H9 (cell line): ENCODE data around the gene MBNL1. TPM values are rescaled to one million over a fixed set of nuclear protein-coding genes. Genes with fewer than 3 reads are reported as not detected.

Source experiments
- DNase-seq: peaks from one replicate; pipeline ENCODE4 v3.0.0-alpha.2; 2017
- H2AFZ ChIP-seq: one replicate; pipeline ENCODE4 v1.6.1; 2013; ENCODE audit warnings: mild to moderate bottlenecking, low read length, control low read depth, moderate library complexity
- H2AK5ac ChIP-seq: 2 replicates; pipeline ENCODE4 v1.6.1; 2013; ENCODE audit warnings: low read length, control low read depth, mixed read lengths; ENCODE audit not compliant: insufficient read length
- H2BK120ac ChIP-seq: one replicate; pipeline ENCODE4 v1.6.1; 2013; ENCODE audit warnings: low read depth, mild to moderate bottlenecking, low read length, control low read depth, inconsistent platforms; ENCODE audit not compliant: poor library complexity, severe bottlenecking
- H2BK12ac ChIP-seq: 2 replicates; pipeline ENCODE4 v1.6.1; 2013; ENCODE audit warnings: low read length, control low read depth, mixed read lengths, low read depth; ENCODE audit not compliant: insufficient read length
- H2BK15ac ChIP-seq: 2 replicates; pipeline ENCODE4 v1.6.1; 2013; ENCODE audit warnings: low read depth, low read length, control low read depth
- H2BK20ac ChIP-seq: one replicate; pipeline ENCODE4 v1.6.1; 2013; ENCODE audit warnings: low read depth, mild to moderate bottlenecking, low read length, control low read depth, inconsistent platforms; ENCODE audit not compliant: poor library complexity, severe bottlenecking
- H2BK5ac ChIP-seq: 2 replicates; pipeline ENCODE4 v1.6.1; 2013; ENCODE audit warnings: low read length, control low read depth, mixed read lengths; ENCODE audit not compliant: insufficient read length
- H3K14ac ChIP-seq: 2 replicates; pipeline ENCODE4 v1.6.1; 2013; ENCODE audit warnings: low read length, control low read depth; ENCODE audit not compliant: insufficient read depth
- H3K18ac ChIP-seq: 2 replicates; pipeline ENCODE4 v1.6.1; 2013; ENCODE audit warnings: low read depth, mild to moderate bottlenecking, mixed read lengths, low read length, control low read depth; ENCODE audit not compliant: insufficient read length
- H3K23ac ChIP-seq: 2 replicates; pipeline ENCODE4 v1.6.1; 2013; ENCODE audit warnings: low read length, control low read depth, mixed read lengths, low read depth; ENCODE audit not compliant: insufficient read length
- H3K23me2 ChIP-seq: 2 replicates; pipeline ENCODE4 v1.6.1; 2013; ENCODE audit warnings: low read depth, mild to moderate bottlenecking, mixed read lengths, low read length, control low read depth; ENCODE audit not compliant: insufficient read length, poor library complexity, severe bottlenecking
- H3K27ac ChIP-seq: 2 replicates; pipeline ENCODE4 v1.5.1; 2013; ENCODE audit warnings: low read length, control low read depth, mixed read lengths, low read depth; ENCODE audit not compliant: insufficient read length
- H3K27me3 ChIP-seq: 2 replicates; pipeline ENCODE4 v1.6.1; 2013; ENCODE audit warnings: low read length, control low read depth, inconsistent platforms; ENCODE audit not compliant: insufficient read depth
- H3K4ac ChIP-seq: 2 replicates; pipeline ENCODE4 v1.6.1; 2013; ENCODE audit warnings: low read depth, mild to moderate bottlenecking, control low read depth, inconsistent platforms, low read length, moderate library complexity
- H3K4me1 ChIP-seq: 2 replicates; pipeline ENCODE4 v1.6.1; 2013; ENCODE audit warnings: low read length, control low read depth, inconsistent platforms; ENCODE audit not compliant: insufficient read depth
- H3K4me2 ChIP-seq: 2 replicates; pipeline ENCODE4 v1.6.1; 2013; ENCODE audit warnings: low read length, control low read depth, mixed read lengths; ENCODE audit not compliant: insufficient read length, insufficient read depth
- H3K56ac ChIP-seq: 2 replicates; pipeline ENCODE4 v1.6.1; 2013; ENCODE audit warnings: low read depth, mild to moderate bottlenecking, mixed read lengths, low read length, control low read depth; ENCODE audit not compliant: insufficient read length
- H3K79me1 ChIP-seq: 2 replicates; pipeline ENCODE4 v1.6.1; 2013; ENCODE audit warnings: low read depth, mild to moderate bottlenecking, moderate library complexity, low read length, control low read depth, inconsistent platforms; ENCODE audit not compliant: insufficient read depth, poor library complexity, severe bottlenecking
- H3K79me2 ChIP-seq: 2 replicates; pipeline ENCODE4 v1.6.1; 2013; ENCODE audit warnings: low read length, control low read depth, inconsistent platforms; ENCODE audit not compliant: insufficient read depth
- H3K9ac ChIP-seq: 2 replicates; pipeline ENCODE4 v1.6.1; 2013; ENCODE audit warnings: low read length, control low read depth, mixed read lengths; ENCODE audit not compliant: insufficient read length; ENCODE audit errors: extremely low read depth
- H3K9me3 ChIP-seq: one replicate; pipeline ENCODE4 v1.6.1; 2013; ENCODE audit warnings: low read depth, low read length, inconsistent platforms; ENCODE audit not compliant: control insufficient read depth
- H3T11ph ChIP-seq: one replicate; pipeline ENCODE4 v1.6.1; 2013; ENCODE audit warnings: mild to moderate bottlenecking, low read length, control low read depth, inconsistent platforms
- H4K20me1 ChIP-seq: one replicate; pipeline ENCODE4 v1.6.1; 2013; ENCODE audit not compliant: control insufficient read depth, insufficient read length, insufficient read depth
- H4K5ac ChIP-seq: 2 replicates; pipeline ENCODE4 v1.6.1; 2013; ENCODE audit warnings: low read depth, mild to moderate bottlenecking, mixed read lengths, low read length, control low read depth; ENCODE audit not compliant: insufficient read length
- H4K8ac ChIP-seq: replicated peaks from 2 replicates; pipeline ENCODE4 v1.6.1; 2013; ENCODE audit warnings: low read length, control low read depth, mixed read lengths, low read depth; ENCODE audit not compliant: insufficient read length
- H4K91ac ChIP-seq: 2 replicates; pipeline ENCODE4 v1.6.1; 2013; ENCODE audit warnings: low read depth, mild to moderate bottlenecking, moderate library complexity, mixed read lengths, low read length, control low read depth; ENCODE audit not compliant: insufficient read length
- H3K27ac Mint-ChIP-seq, 3 experiments: 2 replicates in 2 of 3; 3 replicates in 1 of 3; pipeline ENCODE4 v1.8.0; 2020 to 2021; ENCODE audit warnings: mixed read lengths in 3 of 3, mild to moderate bottlenecking in 1 of 3, moderate library complexity in 1 of 3
- H3K27me3 Mint-ChIP-seq: 2 replicates; pipeline ENCODE4 v1.8.0; 2021; ENCODE audit warnings: low read depth, mild to moderate bottlenecking, moderate library complexity, mixed read lengths
- H3K36me3 Mint-ChIP-seq, 3 experiments: 2 replicates in 2 of 3; 3 replicates in 1 of 3; pipeline ENCODE4 v1.8.0; 2020 to 2021; ENCODE audit warnings: low read depth in 3 of 3, mixed read lengths in 3 of 3; ENCODE audit not compliant: insufficient read depth in 1 of 3
- H3K4me1 Mint-ChIP-seq, 2 experiments: 2 replicates each; pipeline ENCODE4 v1.8.0; 2020; ENCODE audit warnings: mixed read lengths in 2 of 2
- H3K4me3 Mint-ChIP-seq, 2 experiments: 2 replicates in 1 of 2; 3 replicates in 1 of 2; pipeline ENCODE4 v1.8.0; 2020 to 2021; ENCODE audit warnings: mild to moderate bottlenecking in 2 of 2, mixed read lengths in 2 of 2, moderate library complexity in 1 of 2
- H3K9me3 Mint-ChIP-seq, 2 experiments: 2 replicates in 1 of 2; 3 replicates in 1 of 2; pipeline ENCODE4 v1.8.0; 2020; ENCODE audit warnings: mild to moderate bottlenecking in 2 of 2, mixed read lengths in 2 of 2, moderate library complexity in 1 of 2
- CTCF ChIP-seq: fragments of 200-600 bp; sonication (generic); conservative IDR thresholded peaks from 3 replicates; pipeline ENCODE4 v1.8.0; 2021; ENCODE audit warnings: antibody characterized with exemption, mild to moderate bottlenecking
- WGBS: extraction: QIAGEN DNeasy Blood & Tissue Kit; methylation state at CpG from one replicate; pipeline ENCODE4 v1.1.7; 2013; ENCODE audit warnings: missing lambda C conversion rate, low lambda C conversion rate, mixed read lengths; ENCODE audit not compliant: insufficient read length; ENCODE audit errors: extremely low coverage; 5-methylcytosine and 5-hydroxymethylcytosine counted together
- total RNA-seq: library from RNA; stranded (reverse); gene quantifications from 2 replicates; pipeline ENCODE4 v1.2.1, GENCODE V29; 2021

MBNL1 gene
- total RNA-seq, 1 experiment from 2014 or later, result 14.9 TPM

GRCh38 chr3:152445212-152445611, 176.5 kb downstream of the MBNL1 start:
- Histone ChIP-seq H2BK15ac (no peak overlapping the region), H3K4me1 (no peaks in the 10 kb centered on the region), H3K9ac (no peak overlapping the region), H2BK120ac (no peak overlapping the region), H4K8ac (no peak overlapping the region), H3K23ac (no peak overlapping the region), H3K4me2 (no peak overlapping the region), H2AK5ac (no peak overlapping the region), H3K56ac (no peak overlapping the region), H3K79me1 (no peaks in the 10 kb centered on the region), H2AFZ (no peak overlapping the region), H3K9me3 (no peaks in the 10 kb centered on the region), H3K4ac (no peak overlapping the region), H3T11ph (no peak overlapping the region), H2BK12ac (no peak overlapping the region), H4K5ac (no peak overlapping the region), H3K27me3 (no peaks in the 10 kb centered on the region), H2BK20ac (no peak overlapping the region), H3K14ac (no peak overlapping the region), H3K23me2 (no peaks in the 10 kb centered on the region), H3K27ac (no peak overlapping the region), H3K79me2 (no peaks in the 10 kb centered on the region; the same call in 1 of the 2 replicates), H2BK5ac (no peak overlapping the region), H4K20me1 (no peaks in the 10 kb centered on the region), H4K91ac (no peak overlapping the region), H3K18ac (no peak overlapping the region)
- H3K4me1 Mint-ChIP-seq, result peaks cover 3 to 6% of the 10 kb centered on the region in 2 experiments; a peak in 3 of 4 replicates
- no peaks in the 10 kb centered on the region for H3K9me3 Mint-ChIP-seq
- H3K4me3 Mint-ChIP-seq, result no peak overlapping the region
- H3K27ac Mint-ChIP-seq, result no peak overlapping the region
- WGBS, result no CpG with 5 or more reads among the region's 6 CpGs
- peaks cover 0 to 3% (median 0%) of the 10 kb centered on the region in 3 experiments; a peak in 2 of 7 replicates for H3K36me3 Mint-ChIP-seq
- TF ChIP-seq CTCF, result no peak
- no peak for DNase-seq
- H3K27me3 Mint-ChIP-seq, result no peaks in the 10 kb centered on the region
